ENCODE results near the gene PSMB5. TPM values are rescaled to one million over a fixed set of nuclear protein-coding genes. Genes with fewer than 3 reads are reported as not detected.

Gene PSMB5
- total RNA-seq, 1 donor from 2014 or later = 113 TPM

DNA sequence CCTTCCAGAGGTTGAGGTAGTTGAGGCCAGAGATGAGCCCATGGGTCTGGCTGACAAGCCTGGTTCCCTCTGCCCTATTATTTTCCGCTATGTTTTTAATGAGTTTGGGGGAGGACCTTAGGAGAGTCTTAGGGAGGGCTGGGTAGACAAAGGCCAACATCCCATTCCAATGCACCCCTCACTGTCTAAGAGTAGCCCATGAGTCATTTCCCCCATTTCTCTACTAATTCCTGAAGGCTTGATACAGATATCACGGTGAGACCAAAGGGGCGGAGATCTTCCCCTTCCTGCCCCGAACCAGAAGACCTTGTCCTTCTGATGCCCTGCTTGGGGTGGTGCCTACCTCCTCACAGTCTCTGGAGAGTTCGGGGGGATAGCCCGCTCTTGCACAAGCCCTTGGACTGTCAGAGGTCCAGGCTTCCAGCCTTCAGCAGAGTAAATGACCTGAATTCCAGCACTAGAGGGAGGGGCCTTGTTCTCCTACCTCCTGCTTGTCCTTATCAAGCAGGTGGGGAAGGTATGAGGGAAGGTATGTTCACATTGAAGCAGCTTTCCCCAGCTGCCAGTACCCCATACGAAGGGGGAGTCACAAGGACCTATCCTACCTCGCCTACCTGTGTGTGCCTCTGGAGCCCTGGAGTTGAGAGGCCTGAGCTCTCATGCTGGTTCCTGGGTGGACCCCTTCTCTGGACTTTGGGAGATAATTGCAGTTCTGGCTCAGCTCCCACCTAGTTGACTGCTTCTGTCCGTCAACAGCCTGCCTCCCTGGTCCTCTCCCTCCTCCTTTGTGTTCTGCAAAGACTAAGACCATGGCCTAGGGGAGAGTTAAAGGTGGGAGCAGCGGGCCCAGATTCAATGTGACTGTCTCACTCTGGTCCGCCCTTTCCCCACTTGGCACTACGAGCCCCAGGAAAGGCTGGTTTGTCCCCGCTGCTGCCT is 11.0 kb upstream of the PSMB5 start:
- DNase-seq (ENCODE audit: low spot score) = no peak

DNA sequence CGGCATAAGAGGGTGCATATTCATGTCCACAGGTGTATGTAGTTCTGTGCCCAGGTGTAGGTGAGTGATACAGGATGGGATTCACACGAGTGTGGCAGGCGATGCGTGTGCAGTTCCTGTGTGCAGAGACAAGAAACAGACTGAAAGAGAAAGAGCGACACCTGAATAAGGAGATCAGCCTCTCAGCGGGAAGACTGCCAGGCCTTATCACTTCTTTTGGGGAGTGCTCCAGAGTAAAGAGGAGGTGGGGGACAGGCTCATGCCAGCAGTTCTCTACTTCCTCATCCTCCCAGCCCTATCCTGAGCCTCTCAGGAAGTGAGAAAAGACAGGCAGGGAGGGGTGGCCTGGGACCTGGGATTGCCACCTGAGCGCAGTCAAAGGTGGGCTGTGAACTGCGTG is 10.1 kb upstream of the PSMB5 start:
- DNase-seq (ENCODE audit: low spot score) = no peak

GRCh38 chr14:23043754-23044153 is 9.1 kb upstream of the PSMB5 start:
- DNase-seq (ENCODE audit: low spot score) = no peak

GRCh38 chr14:23043145-23043544 is 8.4 kb upstream of the PSMB5 start:
- no peak for DNase-seq (ENCODE audit: low spot score)

GRCh38 chr14:23042162-23042965 is 7.7 kb upstream of the PSMB5 start, which contains the start of gene PSMB11:
Gene PSMB11 (plus strand): TSS chr14:23042212. CDS start chr14:23042226, 14 bp downstream.
- DNase-seq (ENCODE audit: low spot score) = no peak

DNA sequence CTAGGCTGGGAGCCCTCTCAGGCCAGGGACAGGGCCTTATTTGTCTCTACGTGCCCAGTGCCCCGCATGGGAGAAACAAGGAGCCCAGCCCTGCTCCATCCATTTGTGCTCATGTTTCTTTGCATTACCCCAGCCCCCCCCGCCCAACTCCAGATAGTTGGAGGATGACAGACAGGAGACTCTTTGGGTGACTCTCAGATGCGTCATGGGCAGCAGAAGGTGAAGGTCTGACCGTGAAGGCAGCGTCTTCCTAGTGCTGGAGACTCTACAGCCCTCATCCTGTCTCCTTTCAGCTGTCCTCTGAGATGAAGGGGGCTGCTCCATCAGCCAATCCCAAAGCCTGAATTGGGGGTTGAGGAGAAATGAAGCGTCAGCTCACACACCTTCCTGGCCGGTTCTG is 7.0 kb upstream of the PSMB5 start:
- DNase-seq (ENCODE audit: low spot score) = no peak

DNA sequence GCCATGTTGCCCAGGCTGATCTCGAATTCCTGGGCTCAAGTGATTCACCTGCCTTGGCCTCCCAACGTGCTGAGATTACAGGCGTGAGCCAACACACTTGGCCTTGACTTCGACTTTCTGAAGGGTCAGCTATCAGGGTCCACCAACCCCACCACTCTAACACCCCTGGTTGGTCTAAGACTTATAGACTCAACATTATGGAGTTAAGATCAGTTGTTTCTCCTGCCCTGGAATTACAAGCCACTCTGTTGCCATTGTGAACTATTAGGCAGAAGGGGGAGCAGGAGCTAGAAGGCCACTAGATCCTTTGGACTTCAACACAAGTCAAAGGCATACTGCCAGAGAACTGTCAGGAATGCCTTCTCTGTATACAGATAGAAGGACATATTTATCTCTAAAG is 5.4 kb upstream of the PSMB5 start:
- DNase-seq (ENCODE audit: low spot score) = no peak

GRCh38 chr14:23035303-23036144 is 824 bp upstream of the PSMB5 start:
- no peak for DNase-seq (ENCODE audit: low spot score)

- no peak for DNase-seq (ENCODE audit: low spot score)
Observed at GRCh38 chr14:23033801-23034497, 751 bp downstream of the PSMB5 start.

GRCh38 chr14:23033251-23033727 is 1.4 kb downstream of the PSMB5 start:
- DNase-seq (ENCODE audit: low spot score) = no peak

DNA sequence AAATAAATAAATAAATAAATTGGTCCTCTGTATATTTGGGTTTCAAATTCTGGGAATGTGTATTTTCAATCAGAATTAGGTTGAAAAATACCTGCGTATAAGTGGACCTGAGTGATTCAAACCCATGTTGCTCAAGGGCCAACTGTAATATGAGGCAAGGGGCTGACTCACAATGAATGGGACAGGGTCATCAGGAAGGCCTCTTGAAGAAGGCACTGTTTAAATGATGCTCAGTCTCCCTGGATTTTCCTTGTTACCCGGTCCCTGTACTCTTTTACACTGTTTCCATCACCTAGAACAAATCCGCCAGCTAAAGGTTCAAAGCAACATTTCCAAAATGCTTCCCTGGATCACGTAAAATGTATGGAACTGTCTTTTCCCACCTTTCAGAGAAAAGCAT is 3.8 kb downstream of the PSMB5 start:
- DNase-seq (ENCODE audit: low spot score) = no peak

DNA sequence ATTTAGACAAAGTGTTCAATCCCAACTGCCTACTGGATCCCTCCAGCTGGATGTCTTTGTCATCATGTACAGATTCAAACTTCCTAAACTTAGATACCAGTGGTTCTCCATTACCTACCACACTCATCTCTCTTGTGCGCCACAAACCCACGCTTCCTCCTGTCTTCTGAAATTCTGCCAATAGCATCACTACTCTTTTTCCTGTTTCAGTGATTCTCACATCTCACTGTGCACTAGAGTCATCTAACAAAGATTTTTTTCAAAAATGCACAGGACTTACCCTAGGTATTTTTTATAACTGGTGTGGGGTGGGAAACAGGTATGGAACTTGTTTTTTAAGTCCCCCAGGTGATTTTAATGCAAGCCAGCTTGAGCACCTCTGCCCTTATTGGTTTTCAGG is 5.9 kb downstream of the PSMB5 start:
- DNase-seq (ENCODE audit: low spot score) = no peak

- peak; percentile 12 for DNase-seq (ENCODE audit: low spot score)
Observed at GRCh38 chr14:23025151-23025814, 9.4 kb downstream of the PSMB5 start.

DNA sequence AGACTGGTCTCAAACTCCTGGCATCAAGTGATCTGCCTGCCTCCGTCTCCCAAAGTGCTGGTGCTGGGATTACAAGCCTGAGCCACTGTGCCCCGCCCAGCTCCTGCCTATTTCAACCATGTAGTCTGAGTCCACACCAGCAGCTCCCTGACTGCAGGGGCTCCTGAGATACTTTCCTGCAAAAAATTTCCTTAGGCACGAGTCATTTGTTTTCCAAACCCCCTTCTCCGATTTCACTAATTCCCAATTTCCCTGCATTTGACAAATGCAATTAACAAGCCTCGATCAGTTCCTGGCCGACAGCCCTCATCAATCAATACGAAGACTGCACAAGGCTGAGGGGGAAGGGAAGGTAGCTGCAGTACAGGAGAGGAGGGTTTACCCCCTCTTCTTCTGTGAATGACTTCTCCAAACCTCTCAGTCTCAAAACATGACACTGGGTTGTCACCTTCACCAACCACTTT is 10.1 kb downstream of the PSMB5 start:
- no peak for DNase-seq (ENCODE audit: low spot score)

- DNase-seq (ENCODE audit: low spot score) = no peak
Observed at GRCh38 chr14:23023795-23024152, 10.9 kb downstream of the PSMB5 start.

- no peak for DNase-seq (ENCODE audit: low spot score)
Observed at GRCh38 chr14:23023022-23023794, 11.5 kb downstream of the PSMB5 start.

DNA sequence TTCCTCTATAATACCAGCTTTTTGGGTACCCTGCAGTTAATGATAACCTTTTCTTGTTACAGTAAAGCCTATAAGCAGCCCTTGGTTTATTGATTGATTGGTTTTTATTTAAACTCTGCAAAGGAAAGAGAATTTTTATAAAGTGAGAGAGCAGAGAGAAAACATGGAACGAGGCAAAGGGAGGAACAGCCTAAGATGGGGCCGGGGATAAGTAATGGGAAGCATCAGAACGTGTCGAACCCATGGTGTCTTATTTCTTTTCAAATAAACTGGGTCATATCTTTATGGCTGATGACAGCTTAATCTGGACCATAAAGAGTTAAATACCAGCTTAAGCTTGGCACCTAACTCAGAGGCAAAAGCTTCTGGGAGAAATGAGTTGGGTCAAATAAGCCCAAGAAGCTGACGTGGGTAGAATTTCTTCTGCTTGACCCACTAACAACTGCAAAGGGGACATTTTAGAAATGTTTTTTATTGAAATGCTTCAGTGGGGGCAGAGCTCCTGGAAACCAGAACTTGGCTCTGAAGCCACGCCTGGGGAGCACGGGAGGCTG is 12.7 kb downstream of the PSMB5 start:
- DNase-seq (ENCODE audit: low spot score) = no peak

DNA sequence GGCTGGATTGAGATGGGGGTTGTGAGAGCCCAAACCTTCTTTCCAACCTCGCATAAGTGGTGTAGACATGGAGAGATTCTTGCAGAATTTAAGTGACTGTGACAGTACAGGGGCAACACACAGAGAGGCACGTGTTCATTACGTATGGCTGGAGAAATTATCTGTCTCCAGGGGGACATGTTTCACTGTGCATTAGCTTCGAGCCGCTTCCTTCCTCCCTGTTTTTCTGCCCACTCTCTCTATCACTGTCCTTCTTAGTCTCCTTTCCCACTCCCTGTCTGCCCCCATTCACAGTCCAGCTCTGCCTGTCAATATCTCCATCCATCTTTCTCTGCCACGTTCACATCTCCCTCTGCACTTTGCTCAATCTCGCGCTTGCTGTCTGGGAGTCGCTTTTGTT is 13.3 kb downstream of the PSMB5 start:
- DNase-seq (ENCODE audit: low spot score) = no peak
